ENCODE measurements around the gene TFCP2L1. TPM values are rescaled to one million over a fixed set of nuclear protein-coding genes. Genes with fewer than 3 reads are reported as not detected.

TFCP2L1 gene
- total RNA-seq, 1 experiment from 2014 or later = 1.8 TPM

GRCh38 chr2:121184248-121184862, 100.6 kb downstream of the TFCP2L1 start:
- Histone ChIP-seq H3K56ac (ENCODE audit: insufficient read length, low read depth, low read length) (no peak overlapping the region), H2BK5ac (ENCODE audit: insufficient read length, low read length) (no peak overlapping the region), H3K23ac (ENCODE audit: insufficient read length, low read depth, low read length) (no peak overlapping the region), H3K79me1 (ENCODE audit: insufficient read depth, low read depth, low read length, poor library complexity, severe bottlenecking) (no peaks in the 10 kb centered on the region), H2AFZ (ENCODE audit: low read length) (no peak overlapping the region), H4K91ac (ENCODE audit: insufficient read length, low read depth, low read length) (no peak overlapping the region), H3K27me3 (ENCODE audit: insufficient read depth, low read length) (no peaks in the 10 kb centered on the region), H2BK120ac (ENCODE audit: low read depth, low read length, poor library complexity, severe bottlenecking) (no peak overlapping the region), H3K18ac (ENCODE audit: insufficient read length, low read depth, low read length) (no peak overlapping the region), H2BK20ac (ENCODE audit: low read depth, low read length, poor library complexity, severe bottlenecking) (no peak overlapping the region), H3K4me2 (ENCODE audit: insufficient read depth, insufficient read length, low read length) (no peak overlapping the region), H3K14ac (ENCODE audit: insufficient read depth, low read length) (no peak overlapping the region), H3K23me2 (ENCODE audit: insufficient read length, low read depth, low read length, poor library complexity, severe bottlenecking) (no peaks in the 10 kb centered on the region), H4K8ac (replicated peaks; ENCODE audit: insufficient read length, low read depth, low read length) (no peak overlapping the region), H3K27ac (ENCODE audit: insufficient read length, low read depth, low read length) (no peak overlapping the region), H3K9ac (ENCODE audit: extremely low read depth, insufficient read length, low read length) (no peak overlapping the region), H2AK5ac (ENCODE audit: insufficient read length, low read length) (no peak overlapping the region), H3K4ac (ENCODE audit: low read depth, low read length) (no peak overlapping the region), H3K9me3 (ENCODE audit: control insufficient read depth, low read depth, low read length) (no peaks in the 10 kb centered on the region), H3K4me1 (ENCODE audit: insufficient read depth, low read length) (no peaks in the 10 kb centered on the region), H3K79me2 (ENCODE audit: insufficient read depth, low read length) (no peaks in the 10 kb centered on the region), H4K5ac (ENCODE audit: insufficient read length, low read depth, low read length) (no peak overlapping the region), H2BK15ac (ENCODE audit: low read depth, low read length) (no peak overlapping the region), H2BK12ac (ENCODE audit: insufficient read length, low read depth, low read length) (no peak overlapping the region), H4K20me1 (ENCODE audit: control insufficient read depth, insufficient read depth, insufficient read length) (no peaks in the 10 kb centered on the region), H3T11ph (ENCODE audit: low read length) (no peak overlapping the region)
- Mint-ChIP-seq H3K4me3 (no peak overlapping the region), H3K27ac (no peak overlapping the region), H3K36me3 (ENCODE audit: insufficient read depth in 1 of 3, low read depth in 3 of 3) (no peaks in the 10 kb centered on the region; a peak in 1 of 7 replicates), H3K9me3 (no peaks in the 10 kb centered on the region), H3K4me1 (peaks cover 5 to 6% of the 10 kb centered on the region in 2 experiments), H3K27me3 (ENCODE audit: low read depth) (peaks cover 13% of the 10 kb centered on the region)
- peak; percentile 15 for DNase-seq
- no peak for TF ChIP-seq CTCF (conservative IDR thresholded peaks at IDR 0.05)
- WGBS (ENCODE audit: extremely low coverage, insufficient read length, low lambda C conversion rate) = no CpG with 5 or more reads among the region's 7 CpGs

Data from H9 (cell line).